Measurements from ENCODE around the gene TMEM117. TPM values are rescaled to one million over a fixed set of nuclear protein-coding genes. Genes with fewer than 3 reads are reported as not detected.

TMEM117 gene
- total RNA-seq, 4 donors from 2014 or later, result 16.9 to 24.9 (median 21.1) TPM

- H3K4me1 ChIP-seq, result no peaks in the 10 kb centered on the region
- H3K27me3 ChIP-seq, result no peaks in the 10 kb centered on the region
- H3K4me3 ChIP-seq, result no peak overlapping the region
- no peaks in the 10 kb centered on the region for H3K36me3 ChIP-seq
- H3K9me3 ChIP-seq, result no peaks in the 10 kb centered on the region
- no peak for TF ChIP-seq EP300 (IDR thresholded peaks at IDR 0.05)
- TF ChIP-seq POLR2A (IDR thresholded peaks at IDR 0.05), result no peak
- TF ChIP-seq CTCF (IDR thresholded peaks at IDR 0.05), result no peak
- 89 to 92% methylated on average over 2 of the region's 2 CpGs for WGBS, 2 donors
- no peak overlapping the region for H3K27ac ChIP-seq
- DNase-seq (ENCODE audit: low spot score in 2 of 2), result no peak
Measured at GRCh38 chr12:43872396-43872795, 36.5 kb downstream of the TMEM117 start.

- no peak overlapping the region for H3K27ac ChIP-seq
- no peaks in the 10 kb centered on the region for H3K36me3 ChIP-seq
- peaks cover 0 to 6% (median 0%) of the 10 kb centered on the region in 4 donors for H3K4me1 ChIP-seq
- WGBS, 2 donors, result 71 to 74% methylated on average over 3 of the region's 3 CpGs
- TF ChIP-seq EP300 (IDR thresholded peaks at IDR 0.05), result no peak
- no peaks in the 10 kb centered on the region for H3K9me3 ChIP-seq
- no peak overlapping the region for H3K4me3 ChIP-seq
- no peaks in the 10 kb centered on the region for H3K27me3 ChIP-seq
- no peak for DNase-seq (ENCODE audit: low spot score in 2 of 2)
Measured at GRCh38 chr12:43878050-43878449, 42.2 kb downstream of the TMEM117 start.

- peaks cover 0 to 21% (median 3%) of the 10 kb centered on the region in 4 donors for H3K4me1 ChIP-seq
- TF ChIP-seq CTCF (IDR thresholded peaks at IDR 0.05) (no peak), EP300 (IDR thresholded peaks at IDR 0.05) (no peak), POLR2A (IDR thresholded peaks at IDR 0.05) (no peak)
- peak overlapping the region in 1 of 4 donors; percentile 20 for H3K27ac ChIP-seq
- 48 to 55% methylated on average over 1 of the region's 1 CpG for WGBS, 2 donors
- H3K4me3 ChIP-seq, result no peak overlapping the region
- H3K27me3 ChIP-seq, result no peaks in the 10 kb centered on the region
- H3K9me3 ChIP-seq, result no peaks in the 10 kb centered on the region
- no peaks in the 10 kb centered on the region for H3K36me3 ChIP-seq
- DNase-seq (ENCODE audit: low spot score in 2 of 2), result no peak
Measured at GRCh38 chr12:43880547-43880946, 44.7 kb downstream of the TMEM117 start.

- no peak for TF ChIP-seq EP300 (IDR thresholded peaks at IDR 0.05)
- TF ChIP-seq CTCF (IDR thresholded peaks at IDR 0.05), result peak; percentile 66 to 83 (median 79)
- H3K4me1 ChIP-seq, result peaks cover 0 to 27% (median 5%) of the 10 kb centered on the region in 4 donors
- H3K27me3 ChIP-seq, result no peaks in the 10 kb centered on the region
- DNase-seq (ENCODE audit: low spot score in 2 of 2), result peak in 1 of 2 donors; percentile 43
- H3K36me3 ChIP-seq, result no peaks in the 10 kb centered on the region
- H3K9me3 ChIP-seq, result no peaks in the 10 kb centered on the region
- no peak overlapping the region for H3K27ac ChIP-seq
- no peak overlapping the region for H3K4me3 ChIP-seq
- 10 to 11% methylated on average over 2 of the region's 2 CpGs for WGBS, 2 donors
Measured at GRCh38 chr12:43882578-43883178, 46.8 kb downstream of the TMEM117 start.

- Histone ChIP-seq H3K4me1 (peaks cover 0 to 27% (median 5%) of the 10 kb centered on the region in 4 donors), H3K9me3 (no peaks in the 10 kb centered on the region), H3K27me3 (no peaks in the 10 kb centered on the region), H3K4me3 (no peak overlapping the region), H3K27ac (peak overlapping the region in 2 of 4 donors; percentile 65 to 76), H3K36me3 (no peaks in the 10 kb centered on the region)
- 18 to 33% methylated on average over 2 of the region's 2 CpGs for WGBS, 2 donors
- TF ChIP-seq CTCF (IDR thresholded peaks at IDR 0.05), result no peak
- TF ChIP-seq POLR2A (IDR thresholded peaks at IDR 0.05), result no peak
- TF ChIP-seq EP300 (IDR thresholded peaks at IDR 0.05), result no peak
- DNase-seq (ENCODE audit: low spot score in 2 of 2), result no peak
Measured at GRCh38 chr12:43883311-43883710, 47.4 kb downstream of the TMEM117 start.

Measured in tibial nerve (tissue), 4 donors.